SK-N-SH (cell line): Measurements from ENCODE around the gene BIRC7.

Experiments
- CHD2 ChIP-seq: fragments of 150-350 bp; IDR thresholded peaks from 2 replicates; pipeline ENCODE4 v1.6.1; 2018; ENCODE audit warnings: low read length; ENCODE audit not compliant: partially characterized antibody
- EP300 ChIP-seq, 2 experiments: IDR thresholded peaks; 2 replicates each; pipeline versions ENCODE4 v1.4.0 to v1.6.1; 2012; ENCODE audit warnings: borderline replicate concordance in 1 of 2, low read depth in 1 of 2, low read length in 1 of 2
- EZH2phosphoT487 ChIP-seq: fragments of 200-600 bp; sonication (generic); IDR thresholded peaks from 2 replicates; pipeline ENCODE4 v1.6.1; 2017; ENCODE audit warnings: low read depth, mixed run types, mild to moderate bottlenecking, antibody characterized with exemption, moderate library complexity, borderline replicate concordance
- GABPA ChIP-seq: IDR thresholded peaks from 2 replicates; pipeline ENCODE4 v1.4.0; 2012; ENCODE audit warnings: low read depth, mild to moderate bottlenecking
- GATA2 ChIP-seq: sonication (generic); formaldehyde crosslinking; IDR thresholded peaks from 2 replicates; pipeline ENCODE4 v1.5.0; 2020; ENCODE audit warnings: mild to moderate bottlenecking, missing genetic modification reagents
- JUND ChIP-seq: IDR thresholded peaks from 2 replicates; pipeline ENCODE4 v1.4.0; 2012
- POLR2AphosphoS5 ChIP-seq: IDR thresholded peaks from 2 replicates; pipeline ENCODE4 v1.6.1; 2012; ENCODE audit warnings: low read depth, low read length
- RFX5 ChIP-seq: IDR thresholded peaks from 2 replicates; pipeline ENCODE4 v1.6.1; 2012; ENCODE audit warnings: mild to moderate bottlenecking, improper control_type of control experiment, low read length
- TAF1 ChIP-seq: IDR thresholded peaks from 2 replicates; pipeline ENCODE4 v1.6.1; 2012; ENCODE audit warnings: low read depth, mild to moderate bottlenecking, low read length, moderate library complexity, borderline replicate concordance
- TEAD4 ChIP-seq: IDR thresholded peaks from 2 replicates; pipeline ENCODE4 v1.4.0; 2012; ENCODE audit warnings: mild to moderate bottlenecking, borderline replicate concordance; ENCODE audit not compliant: insufficient read depth
- TF ChIP-seq, protein P1 (sequence below): fragments of 150-350 bp; IDR thresholded peaks from 2 replicates; pipeline ENCODE4 v1.6.1; 2017; ENCODE audit warnings: antibody characterized with exemption, low read length, low read depth, borderline replicate concordance
- TF ChIP-seq, protein P2 (sequence below): IDR thresholded peaks from 2 replicates; pipeline ENCODE4 v1.6.1; 2012; ENCODE audit warnings: mild to moderate bottlenecking, low read depth, low read length, moderate library complexity
- TF ChIP-seq, protein P3 (sequence below): fragments of 200-600 bp; sonication (generic); IDR thresholded peaks from 2 replicates; pipeline ENCODE4 v1.6.1; 2017; ENCODE audit warnings: antibody characterized with exemption, mild to moderate bottlenecking, moderate library complexity
- TF ChIP-seq, protein P4 (sequence below): IDR thresholded peaks from 2 replicates; pipeline ENCODE4 v1.4.0; 2012; ENCODE audit warnings: low read depth

DNA sequence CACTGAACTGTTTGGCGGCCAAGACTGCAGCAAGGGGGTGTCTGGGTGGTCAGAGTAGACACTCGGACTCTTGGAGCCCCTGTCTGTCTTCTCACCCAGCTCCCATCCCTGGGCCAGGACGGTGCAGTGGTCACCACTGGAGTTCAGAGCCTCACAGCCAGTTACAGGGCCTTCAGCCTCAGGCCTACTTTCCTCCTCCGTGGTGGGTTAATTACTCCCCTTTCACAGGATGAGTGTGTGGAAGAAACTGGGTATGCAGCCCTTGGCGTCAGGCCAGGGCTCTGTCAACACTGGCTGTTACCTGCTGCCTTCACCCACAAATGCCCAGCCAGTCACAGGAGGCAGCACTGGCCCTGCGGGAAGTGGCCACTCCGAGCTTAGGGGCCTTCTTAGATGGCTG, 18.0 kb upstream of the BIRC7 start:
- no peak for TF ChIP-seq POLR2AphosphoS5
- no peak for TF ChIP-seq JUND
- TF ChIP-seq, protein P1, sequence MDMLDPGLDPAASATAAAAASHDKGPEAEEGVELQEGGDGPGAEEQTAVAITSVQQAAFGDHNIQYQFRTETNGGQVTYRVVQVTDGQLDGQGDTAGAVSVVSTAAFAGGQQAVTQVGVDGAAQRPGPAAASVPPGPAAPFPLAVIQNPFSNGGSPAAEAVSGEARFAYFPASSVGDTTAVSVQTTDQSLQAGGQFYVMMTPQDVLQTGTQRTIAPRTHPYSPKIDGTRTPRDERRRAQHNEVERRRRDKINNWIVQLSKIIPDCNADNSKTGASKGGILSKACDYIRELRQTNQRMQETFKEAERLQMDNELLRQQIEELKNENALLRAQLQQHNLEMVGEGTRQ, result no peak
- no peak for TF ChIP-seq TEAD4
- no peak for TF ChIP-seq EZH2phosphoT487
- TF ChIP-seq TAF1, result no peak
- no peak for TF ChIP-seq GABPA
- TF ChIP-seq, protein P2, sequence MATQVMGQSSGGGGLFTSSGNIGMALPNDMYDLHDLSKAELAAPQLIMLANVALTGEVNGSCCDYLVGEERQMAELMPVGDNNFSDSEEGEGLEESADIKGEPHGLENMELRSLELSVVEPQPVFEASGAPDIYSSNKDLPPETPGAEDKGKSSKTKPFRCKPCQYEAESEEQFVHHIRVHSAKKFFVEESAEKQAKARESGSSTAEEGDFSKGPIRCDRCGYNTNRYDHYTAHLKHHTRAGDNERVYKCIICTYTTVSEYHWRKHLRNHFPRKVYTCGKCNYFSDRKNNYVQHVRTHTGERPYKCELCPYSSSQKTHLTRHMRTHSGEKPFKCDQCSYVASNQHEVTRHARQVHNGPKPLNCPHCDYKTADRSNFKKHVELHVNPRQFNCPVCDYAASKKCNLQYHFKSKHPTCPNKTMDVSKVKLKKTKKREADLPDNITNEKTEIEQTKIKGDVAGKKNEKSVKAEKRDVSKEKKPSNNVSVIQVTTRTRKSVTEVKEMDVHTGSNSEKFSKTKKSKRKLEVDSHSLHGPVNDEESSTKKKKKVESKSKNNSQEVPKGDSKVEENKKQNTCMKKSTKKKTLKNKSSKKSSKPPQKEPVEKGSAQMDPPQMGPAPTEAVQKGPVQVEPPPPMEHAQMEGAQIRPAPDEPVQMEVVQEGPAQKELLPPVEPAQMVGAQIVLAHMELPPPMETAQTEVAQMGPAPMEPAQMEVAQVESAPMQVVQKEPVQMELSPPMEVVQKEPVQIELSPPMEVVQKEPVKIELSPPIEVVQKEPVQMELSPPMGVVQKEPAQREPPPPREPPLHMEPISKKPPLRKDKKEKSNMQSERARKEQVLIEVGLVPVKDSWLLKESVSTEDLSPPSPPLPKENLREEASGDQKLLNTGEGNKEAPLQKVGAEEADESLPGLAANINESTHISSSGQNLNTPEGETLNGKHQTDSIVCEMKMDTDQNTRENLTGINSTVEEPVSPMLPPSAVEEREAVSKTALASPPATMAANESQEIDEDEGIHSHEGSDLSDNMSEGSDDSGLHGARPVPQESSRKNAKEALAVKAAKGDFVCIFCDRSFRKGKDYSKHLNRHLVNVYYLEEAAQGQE, result no peak
- TF ChIP-seq, protein P3, sequence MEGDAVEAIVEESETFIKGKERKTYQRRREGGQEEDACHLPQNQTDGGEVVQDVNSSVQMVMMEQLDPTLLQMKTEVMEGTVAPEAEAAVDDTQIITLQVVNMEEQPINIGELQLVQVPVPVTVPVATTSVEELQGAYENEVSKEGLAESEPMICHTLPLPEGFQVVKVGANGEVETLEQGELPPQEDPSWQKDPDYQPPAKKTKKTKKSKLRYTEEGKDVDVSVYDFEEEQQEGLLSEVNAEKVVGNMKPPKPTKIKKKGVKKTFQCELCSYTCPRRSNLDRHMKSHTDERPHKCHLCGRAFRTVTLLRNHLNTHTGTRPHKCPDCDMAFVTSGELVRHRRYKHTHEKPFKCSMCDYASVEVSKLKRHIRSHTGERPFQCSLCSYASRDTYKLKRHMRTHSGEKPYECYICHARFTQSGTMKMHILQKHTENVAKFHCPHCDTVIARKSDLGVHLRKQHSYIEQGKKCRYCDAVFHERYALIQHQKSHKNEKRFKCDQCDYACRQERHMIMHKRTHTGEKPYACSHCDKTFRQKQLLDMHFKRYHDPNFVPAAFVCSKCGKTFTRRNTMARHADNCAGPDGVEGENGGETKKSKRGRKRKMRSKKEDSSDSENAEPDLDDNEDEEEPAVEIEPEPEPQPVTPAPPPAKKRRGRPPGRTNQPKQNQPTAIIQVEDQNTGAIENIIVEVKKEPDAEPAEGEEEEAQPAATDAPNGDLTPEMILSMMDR, result no peak
- TF ChIP-seq, protein P4, sequence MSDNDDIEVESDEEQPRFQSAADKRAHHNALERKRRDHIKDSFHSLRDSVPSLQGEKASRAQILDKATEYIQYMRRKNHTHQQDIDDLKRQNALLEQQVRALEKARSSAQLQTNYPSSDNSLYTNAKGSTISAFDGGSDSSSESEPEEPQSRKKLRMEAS, result no peak
- TF ChIP-seq EP300 (IDR thresholded peaks at IDR 0.05; ENCODE audit: borderline replicate concordance in 1 of 2, low read depth in 1 of 2, low read length in 1 of 2), result no peak
- no peak for TF ChIP-seq GATA2 (CRISPR knock-in tag)
- TF ChIP-seq CHD2, result no peak
- TF ChIP-seq RFX5, result no peak
